LNCAP (cell line): Measurements from ENCODE around the gene MED9.

Source experiments
- TF ChIP-seq, protein P1 (sequence below): fragments of 450-650 bp; IDR thresholded peaks from 2 replicates; pipeline ENCODE4 v1.5.1; 2017; ENCODE audit warnings: mild to moderate bottlenecking

MED9 gene

DNA sequence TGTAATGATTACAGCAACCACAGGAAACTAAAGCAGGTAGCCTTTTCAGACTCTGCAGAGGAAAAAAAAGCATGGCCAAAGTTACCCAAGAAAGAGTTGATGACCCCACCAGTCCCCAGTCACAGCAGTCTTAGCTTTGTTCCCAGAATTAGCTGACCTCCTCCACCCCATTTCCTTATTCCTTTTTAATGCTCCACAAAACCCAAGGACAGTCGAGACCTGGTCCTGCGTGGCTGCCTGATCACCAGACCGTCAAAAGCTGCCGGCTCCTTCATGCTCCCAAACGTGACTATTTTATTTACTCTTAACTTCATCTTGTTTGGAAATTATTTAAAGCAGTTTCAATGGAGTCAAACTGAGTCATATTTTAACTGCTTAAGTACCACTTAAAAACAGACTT is 28.7 kb upstream of the MED9 start:
- TF ChIP-seq, protein P1, sequence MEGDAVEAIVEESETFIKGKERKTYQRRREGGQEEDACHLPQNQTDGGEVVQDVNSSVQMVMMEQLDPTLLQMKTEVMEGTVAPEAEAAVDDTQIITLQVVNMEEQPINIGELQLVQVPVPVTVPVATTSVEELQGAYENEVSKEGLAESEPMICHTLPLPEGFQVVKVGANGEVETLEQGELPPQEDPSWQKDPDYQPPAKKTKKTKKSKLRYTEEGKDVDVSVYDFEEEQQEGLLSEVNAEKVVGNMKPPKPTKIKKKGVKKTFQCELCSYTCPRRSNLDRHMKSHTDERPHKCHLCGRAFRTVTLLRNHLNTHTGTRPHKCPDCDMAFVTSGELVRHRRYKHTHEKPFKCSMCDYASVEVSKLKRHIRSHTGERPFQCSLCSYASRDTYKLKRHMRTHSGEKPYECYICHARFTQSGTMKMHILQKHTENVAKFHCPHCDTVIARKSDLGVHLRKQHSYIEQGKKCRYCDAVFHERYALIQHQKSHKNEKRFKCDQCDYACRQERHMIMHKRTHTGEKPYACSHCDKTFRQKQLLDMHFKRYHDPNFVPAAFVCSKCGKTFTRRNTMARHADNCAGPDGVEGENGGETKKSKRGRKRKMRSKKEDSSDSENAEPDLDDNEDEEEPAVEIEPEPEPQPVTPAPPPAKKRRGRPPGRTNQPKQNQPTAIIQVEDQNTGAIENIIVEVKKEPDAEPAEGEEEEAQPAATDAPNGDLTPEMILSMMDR, result no peak

DNA sequence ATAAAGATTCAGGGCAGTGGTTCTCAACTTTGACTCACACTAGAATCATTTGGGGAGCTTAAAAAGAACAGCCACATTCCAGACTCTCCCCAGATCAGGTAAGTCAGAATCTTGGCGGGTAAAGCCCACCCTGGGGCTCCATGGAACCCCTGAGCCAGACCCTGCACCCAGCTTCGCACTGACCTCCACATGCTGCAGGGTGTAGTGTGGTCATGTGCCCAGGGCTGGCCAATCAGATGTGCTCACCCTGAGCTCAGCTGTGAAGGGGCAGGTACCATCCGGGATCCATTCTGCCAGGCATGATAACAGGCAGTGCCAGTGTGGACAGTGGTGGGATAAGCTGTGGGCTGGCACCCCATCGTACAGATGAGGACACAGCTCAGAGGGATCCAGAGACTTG is 28.1 kb upstream of the MED9 start:
- TF ChIP-seq, protein P1, result no peak

DNA sequence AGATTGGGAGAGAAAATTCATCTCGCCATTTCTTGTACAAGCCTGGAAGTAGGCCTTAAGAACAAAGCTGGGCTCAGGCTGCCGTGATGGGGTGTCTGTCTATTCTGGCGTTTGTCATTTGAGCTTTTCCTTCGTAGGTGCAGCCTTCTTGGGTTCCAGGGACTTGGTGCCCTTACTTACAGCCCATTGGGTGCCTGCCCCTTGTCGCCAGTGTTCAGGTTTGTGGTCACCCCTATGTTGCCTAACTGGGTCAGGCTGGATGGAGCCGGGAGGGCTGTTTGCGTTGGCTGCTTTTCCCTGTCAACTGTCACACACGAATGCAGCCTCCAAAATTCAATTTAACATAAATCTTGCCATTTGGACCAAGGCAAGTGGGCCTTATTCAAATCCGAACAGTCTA is 23.7 kb upstream of the MED9 start:
- TF ChIP-seq, protein P1, result no peak

DNA sequence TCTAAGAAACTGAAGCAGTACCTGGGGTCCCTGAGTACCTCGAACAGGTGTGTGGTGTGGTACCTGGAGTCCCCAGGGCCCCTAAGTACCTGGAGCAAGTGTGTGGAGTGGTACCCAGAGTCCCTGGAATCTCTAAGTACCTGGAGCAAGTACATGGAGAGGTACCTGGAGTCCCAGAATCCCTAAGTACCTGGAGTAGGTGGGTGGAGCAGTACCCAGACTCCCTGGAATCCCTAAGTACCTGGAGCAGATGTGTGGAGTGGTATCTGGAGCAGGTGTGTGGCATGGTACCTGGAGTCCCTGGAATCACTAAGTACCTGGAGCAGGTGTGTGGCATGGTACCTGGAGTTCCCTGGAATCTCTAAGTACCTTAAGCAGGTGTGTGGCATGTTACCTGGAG is 22.5 kb upstream of the MED9 start:
- TF ChIP-seq, protein P1, result no peak

DNA sequence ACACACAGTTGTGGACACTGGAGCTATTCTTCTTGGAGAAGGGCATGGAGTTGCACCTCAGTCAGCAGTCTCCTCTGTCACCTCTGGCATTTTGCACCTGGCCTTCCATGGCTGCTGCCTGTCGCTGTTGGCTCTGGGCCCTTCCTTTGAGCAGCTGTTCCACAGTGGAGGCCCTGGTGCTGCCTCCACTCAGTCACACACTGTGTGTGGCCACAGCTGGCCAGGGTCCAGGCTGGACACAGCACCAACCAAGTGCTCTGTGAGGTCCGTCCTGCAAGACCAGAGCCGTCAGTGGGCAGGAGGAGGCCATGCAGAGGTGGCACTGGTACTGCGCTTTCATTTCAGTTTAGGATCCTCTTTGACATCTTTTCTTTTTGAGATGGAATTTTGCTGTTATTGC is 21.6 kb upstream of the MED9 start:
- TF ChIP-seq, protein P1, result no peak

DNA sequence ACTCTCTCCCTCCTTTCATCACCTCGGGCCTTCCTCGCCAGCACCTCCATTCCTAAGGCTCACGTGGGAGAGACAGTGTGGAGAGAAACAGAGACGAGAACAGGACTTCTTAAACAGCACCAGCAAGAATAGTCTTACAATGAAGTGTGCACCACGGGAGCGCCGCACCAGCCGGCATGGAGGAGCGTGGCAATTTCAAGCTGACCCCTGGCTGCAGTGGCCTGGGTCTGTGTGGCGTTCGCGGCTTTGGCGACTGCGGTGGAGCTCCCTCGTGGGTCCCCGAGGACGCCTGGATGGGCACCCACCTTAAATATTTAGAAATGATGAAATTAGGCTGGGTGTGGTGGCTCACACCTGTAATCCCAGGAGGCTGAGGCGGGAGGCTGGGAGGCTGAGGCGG is 20.5 kb upstream of the MED9 start:
- TF ChIP-seq, protein P1, result no peak

DNA sequence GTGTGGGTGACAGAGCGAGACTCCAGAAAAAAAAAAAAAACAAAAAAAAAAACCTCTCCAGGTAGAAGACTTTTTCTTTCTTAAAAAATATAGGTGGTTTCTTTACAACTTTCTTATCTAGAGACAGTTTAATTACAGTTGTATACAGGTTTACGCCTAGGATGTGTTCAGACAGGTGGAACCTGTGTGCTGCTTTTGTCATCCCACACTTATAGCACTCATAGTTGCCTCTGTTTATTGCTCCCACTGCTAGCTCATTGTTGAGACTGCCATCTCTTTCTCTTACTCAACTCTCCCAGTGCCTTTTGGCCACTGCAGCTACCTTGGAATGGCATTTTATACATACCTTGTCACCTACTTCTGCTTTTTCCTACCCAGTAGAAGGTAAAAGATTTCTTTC is 19.1 kb upstream of the MED9 start:
- TF ChIP-seq, protein P1, result no peak

DNA sequence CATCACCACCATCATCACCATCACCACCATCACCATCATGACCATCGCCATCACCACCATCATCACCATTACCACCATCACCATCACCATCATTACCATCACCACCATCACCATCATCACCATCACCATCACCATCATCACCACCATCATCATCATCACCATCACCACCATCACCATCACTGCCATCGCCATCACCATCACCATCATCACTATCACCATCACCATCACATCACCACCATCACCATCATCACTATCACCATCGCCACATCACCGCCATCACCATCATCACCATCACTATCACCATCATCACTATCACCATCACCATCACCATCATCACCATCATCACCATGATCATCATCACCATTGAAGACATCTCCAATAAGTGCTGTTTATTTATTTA is 16.8 kb upstream of the MED9 start:
- TF ChIP-seq, protein P1, result no peak
